CD4-positive, alpha-beta T cell treated with Interleukin-12 subunit alpha and Interleukin-12 subunit beta, for 1 hour (primary cell): ENCODE results near the gene ATP2A3.

ENCODE experiments used
- DNase-seq: peaks from one replicate; pipeline ENCODE4 v3.0.0-alpha.2; 2020

The ATP2A3 gene

GRCh38 chr17:3925684-3926485 is 38.4 kb downstream of the ATP2A3 start:
- no peak for DNase-seq

- no peak for DNase-seq
Measured at GRCh38 chr17:3924512-3925350, 39.5 kb downstream of the ATP2A3 start.

GRCh38 chr17:3923466-3924190 is 40.6 kb downstream of the ATP2A3 start:
- DNase-seq = no peak

GRCh38 chr17:3922765-3923164 is 41.5 kb downstream of the ATP2A3 start:
- DNase-seq = no peak

- no peak for DNase-seq
Measured at GRCh38 chr17:3921502-3922319, 42.5 kb downstream of the ATP2A3 start.

GRCh38 chr17:3921006-3921405 is 43.2 kb downstream of the ATP2A3 start:
- no peak for DNase-seq

- no peak for DNase-seq
Measured at GRCh38 chr17:3919123-3919624, 45.1 kb downstream of the ATP2A3 start.

GRCh38 chr17:3918372-3919122 is 45.7 kb downstream of the ATP2A3 start:
- DNase-seq = no peak

GRCh38 chr17:3917391-3917931 is 46.8 kb downstream of the ATP2A3 start:
- DNase-seq = no peak

- no peak for DNase-seq
Measured at GRCh38 chr17:3916825-3917224, 47.4 kb downstream of the ATP2A3 start.

- peak; percentile 50 for DNase-seq
Measured at GRCh38 chr17:3915995-3916696, 48.1 kb downstream of the ATP2A3 start, which contains the start of gene P2RX1. Gene P2RX1 (minus strand): TSS chr17:3916465. CDS start chr17:3916225, 240 bp downstream.

GRCh38 chr17:3915581-3915994 is 48.6 kb downstream of the ATP2A3 start:
- DNase-seq = no peak

- DNase-seq = no peak
Measured at GRCh38 chr17:3914312-3914670, 49.9 kb downstream of the ATP2A3 start.

GRCh38 chr17:3913531-3914311 is 50.5 kb downstream of the ATP2A3 start:
- DNase-seq = peak; percentile 81

GRCh38 chr17:3912827-3913226 is 51.4 kb downstream of the ATP2A3 start:
- no peak for DNase-seq

- DNase-seq = peak; percentile 75
Measured at GRCh38 chr17:3911271-3912053, 52.8 kb downstream of the ATP2A3 start.

GRCh38 chr17:3910420-3911270 is 53.6 kb downstream of the ATP2A3 start:
- no peak for DNase-seq

GRCh38 chr17:3909257-3909656 is 55.0 kb downstream of the ATP2A3 start:
- DNase-seq = no peak
